Endothelial cell of umbilical vein (primary cell): Measurements from ENCODE around the gene TGFA.

Source experiments
- CTCF ChIP-seq, 2 donors: IDR thresholded peaks; 1 replicate in 1 of 2; 2 replicates in 1 of 2; pipeline ENCODE4 v1.5.1; 2011; ENCODE audit warnings: low read length in 2 of 2, mild to moderate bottlenecking in 2 of 2, moderate library complexity in 2 of 2, control low read depth in 1 of 2, inconsistent platforms in 1 of 2, low read depth in 1 of 2; ENCODE audit not compliant: insufficient read depth in 1 of 2; ENCODE audit errors: extremely low read depth in 1 of 2
- EZH2 ChIP-seq: IDR thresholded peaks from 2 replicates; pipeline ENCODE4 v1.6.1; 2012; ENCODE audit warnings: borderline replicate concordance, low read depth, mild to moderate bottlenecking, moderate library complexity, low read length, inconsistent platforms; ENCODE audit not compliant: severe bottlenecking
- FOS ChIP-seq: IDR thresholded peaks from 2 replicates; pipeline ENCODE4 v1.6.1; 2011; ENCODE audit warnings: mild to moderate bottlenecking, low read length, moderate library complexity, borderline replicate concordance; ENCODE audit not compliant: insufficient read depth
- GATA2 ChIP-seq: IDR thresholded peaks from 2 replicates; pipeline ENCODE4 v1.7.0; 2011; ENCODE audit warnings: low read depth, mild to moderate bottlenecking, moderate library complexity, mixed read lengths, low read length; ENCODE audit not compliant: insufficient read length, insufficient read depth
- JUN ChIP-seq: IDR thresholded peaks from 2 replicates; pipeline ENCODE4 v1.6.1; 2011; ENCODE audit warnings: borderline replicate concordance, low read depth; ENCODE audit not compliant: insufficient read length, insufficient read depth
- MAX ChIP-seq: IDR thresholded peaks from 2 replicates; pipeline ENCODE4 v1.6.1; 2011; ENCODE audit not compliant: insufficient read depth, insufficient read length
- MYC ChIP-seq: IDR thresholded peaks from one replicate; pipeline ENCODE4 v1.6.1; 2011; ENCODE audit warnings: mild to moderate bottlenecking, low read depth, low read length
- POLR2A ChIP-seq: IDR thresholded peaks from 2 replicates; pipeline ENCODE4 v1.6.1; 2012; ENCODE audit warnings: low read depth, mild to moderate bottlenecking, control low read depth, low read length
- POLR2AphosphoS5 ChIP-seq: IDR thresholded peaks from 2 replicates; pipeline ENCODE4 v1.6.1; 2012; ENCODE audit warnings: low read depth, mild to moderate bottlenecking, control low read depth, low read length, moderate library complexity; ENCODE audit not compliant: insufficient read depth

GRCh38 chr2:70443078-70443465 lies 110.6 kb downstream of the TGFA start:
- TF ChIP-seq CTCF (IDR thresholded peaks at IDR 0.05; ENCODE audit: extremely low read depth in 1 of 2, insufficient read depth in 1 of 2, low read depth in 1 of 2, low read length in 2 of 2) (no peak), EZH2 (no peak), MYC (no peak), POLR2A (no peak), POLR2AphosphoS5 (no peak), JUN (no peak), MAX (no peak), FOS (no peak), GATA2 (no peak)
